Measurements from ENCODE around the gene CEP250.

- TF ChIP-seq CTCF (IDR thresholded peaks at IDR 0.05) (peak; percentile 36 to 74), POLR2AphosphoS5 (IDR thresholded peaks at IDR 0.05) (no peak), POLR2A (IDR thresholded peaks at IDR 0.05) (no peak)
Observed at GRCh38 chr20:35463455-35464300, 8.3 kb downstream of the CEP250 start.

Measured in suprapubic skin (tissue), 4 donors.